Measurements from ENCODE around the gene CNNM3.

- no peak for TF ChIP-seq EZH2 (IDR thresholded peaks at IDR 0.05; ENCODE audit: insufficient read depth, poor library complexity, severe bottlenecking)
- no peak for TF ChIP-seq EZH2phosphoT487 (IDR thresholded peaks at IDR 0.05; ENCODE audit: insufficient read depth, low read depth)
These were observed 24.1 kb downstream of the CNNM3 start for GRCh38 chr2:96839875-96840850.
